HG02571 (cell line): ENCODE measurements around the gene IRGC.
"Not testable (repeated sequence)": the region's sequence is repeated elsewhere in the genome, so short reads cannot be mapped to it uniquely, and the experiment has no call there.

ENCODE experiments used
- ATAC-seq: cut with Tn5 transposase; IDR thresholded peaks from one replicate; pipeline ENCODE4 v1.9.1; 2021; ENCODE audit warnings: mild to moderate bottlenecking, moderate library complexity; ENCODE audit not compliant: unreplicated experiment

IRGC gene

DNA sequence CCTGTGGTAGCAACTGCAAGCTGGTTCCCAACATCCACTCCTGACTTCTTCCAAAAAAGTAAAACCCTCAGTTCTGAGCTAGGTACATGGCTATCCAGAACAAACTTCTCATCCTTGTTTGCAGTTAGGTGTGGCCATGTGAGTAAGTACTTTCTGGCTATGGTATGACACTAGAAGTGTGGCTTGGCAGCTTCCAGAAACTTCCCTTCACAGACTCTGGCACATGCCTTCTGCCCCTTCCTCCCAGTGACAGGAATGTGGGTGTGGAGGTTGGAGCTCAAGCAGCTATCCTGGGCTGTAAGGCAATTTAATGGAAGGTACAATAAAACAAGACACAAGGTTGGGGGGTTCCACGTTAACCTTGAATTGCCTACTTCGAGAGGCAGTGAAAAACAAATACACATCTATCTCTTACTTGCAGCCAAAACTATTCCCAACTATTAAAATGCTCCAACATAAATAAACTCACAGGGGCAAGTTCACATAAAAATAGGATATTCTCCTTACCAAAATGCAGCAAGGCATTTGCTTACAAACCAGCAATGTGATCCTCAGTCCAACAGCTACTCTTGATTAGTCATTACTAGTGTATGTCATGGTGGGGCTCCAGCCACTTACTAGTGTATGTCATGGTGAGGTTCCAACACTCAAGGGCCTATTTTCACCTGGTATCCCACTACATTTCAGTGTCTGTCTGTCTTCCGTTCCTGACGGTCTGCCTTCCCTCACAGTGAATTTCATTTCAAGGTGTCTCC lies 35.8 kb downstream of the IRGC start:
- no peak for ATAC-seq

DNA sequence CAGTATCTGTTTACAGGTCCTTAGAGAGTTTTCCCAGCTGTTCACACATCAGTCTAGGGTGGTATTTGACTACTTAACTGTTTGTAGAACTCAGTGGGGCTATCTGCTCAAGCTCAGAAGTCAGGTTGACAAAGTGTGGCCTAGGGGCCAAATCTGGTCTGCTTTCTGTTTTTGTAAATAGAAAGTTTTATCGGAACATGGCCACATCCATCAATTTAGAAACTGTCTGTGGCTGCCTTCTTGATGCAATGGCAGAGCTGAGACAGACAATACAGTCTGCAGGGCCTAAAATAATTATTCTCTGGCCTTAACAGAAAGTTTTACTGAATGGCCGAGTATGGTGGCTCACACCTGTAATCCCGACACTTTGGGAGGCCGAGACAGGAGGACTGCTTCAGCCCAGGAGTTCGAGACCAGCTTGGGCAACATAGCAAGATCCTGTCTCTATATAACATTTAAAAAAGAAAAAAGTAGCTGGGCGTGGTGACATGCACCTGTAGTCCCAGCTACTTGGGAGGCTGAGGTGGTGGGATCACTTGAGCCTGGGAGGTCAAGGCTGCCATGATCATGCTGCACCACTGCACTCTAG lies 36.5 kb downstream of the IRGC start:
- no peak for ATAC-seq

DNA sequence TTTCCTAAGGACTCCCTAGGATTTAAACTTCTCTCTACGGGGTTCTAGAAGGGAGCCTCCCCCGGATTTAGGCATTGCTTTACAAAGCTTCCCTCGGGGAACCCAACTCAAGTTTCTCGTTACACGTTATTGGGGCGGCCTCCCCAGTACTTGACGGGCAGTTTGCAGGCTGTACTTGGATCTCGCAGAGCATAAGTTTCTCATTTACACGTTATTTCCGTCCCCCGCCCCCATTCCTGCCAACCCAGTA lies 38.3 kb downstream of the IRGC start:
- ATAC-seq: no peak

DNA sequence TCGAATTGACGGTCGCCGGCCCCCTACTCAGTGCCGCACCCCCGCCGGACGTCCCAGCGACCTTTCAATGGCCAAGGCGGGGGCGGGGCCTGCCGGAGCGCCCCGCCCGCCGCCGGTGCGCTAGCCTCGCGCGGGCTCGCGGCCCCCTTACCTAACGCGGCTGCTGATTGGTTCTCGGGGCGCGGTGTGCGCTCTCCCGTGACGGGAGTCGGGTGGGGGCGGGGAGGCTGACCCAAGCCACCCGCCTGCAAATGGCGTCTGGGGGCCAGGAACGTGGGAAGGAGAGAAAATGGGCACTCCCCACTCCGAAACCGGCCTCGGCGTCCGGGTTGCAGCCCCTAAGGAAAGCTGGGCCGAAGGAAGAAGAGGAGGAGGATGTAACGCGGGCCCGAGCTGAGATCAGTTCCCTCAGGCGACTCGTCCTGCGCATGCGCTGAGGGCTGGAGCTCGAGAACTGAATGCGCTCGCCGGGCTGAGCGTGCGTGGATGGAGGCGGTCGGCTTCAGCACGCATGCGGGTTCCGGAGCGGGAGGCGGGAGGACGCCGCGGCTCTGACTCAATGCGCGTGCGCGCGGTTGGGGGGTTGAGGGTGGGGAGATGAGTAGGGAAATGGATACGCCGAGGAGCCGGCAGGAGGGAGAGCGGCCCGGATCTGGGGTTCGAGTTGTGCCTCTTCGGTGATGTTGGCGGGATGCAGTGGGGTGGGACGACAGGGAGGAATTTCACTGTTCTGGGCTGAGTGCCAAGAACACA lies 38.8 kb downstream of the IRGC start, which contains the start of gene SMG9:
SMG9 (minus strand) TSS at position 460 of the 753 bp plus-strand sequence. CDS start 4,221 bp downstream, outside the sequence.
- peak; percentile 55 for ATAC-seq

DNA sequence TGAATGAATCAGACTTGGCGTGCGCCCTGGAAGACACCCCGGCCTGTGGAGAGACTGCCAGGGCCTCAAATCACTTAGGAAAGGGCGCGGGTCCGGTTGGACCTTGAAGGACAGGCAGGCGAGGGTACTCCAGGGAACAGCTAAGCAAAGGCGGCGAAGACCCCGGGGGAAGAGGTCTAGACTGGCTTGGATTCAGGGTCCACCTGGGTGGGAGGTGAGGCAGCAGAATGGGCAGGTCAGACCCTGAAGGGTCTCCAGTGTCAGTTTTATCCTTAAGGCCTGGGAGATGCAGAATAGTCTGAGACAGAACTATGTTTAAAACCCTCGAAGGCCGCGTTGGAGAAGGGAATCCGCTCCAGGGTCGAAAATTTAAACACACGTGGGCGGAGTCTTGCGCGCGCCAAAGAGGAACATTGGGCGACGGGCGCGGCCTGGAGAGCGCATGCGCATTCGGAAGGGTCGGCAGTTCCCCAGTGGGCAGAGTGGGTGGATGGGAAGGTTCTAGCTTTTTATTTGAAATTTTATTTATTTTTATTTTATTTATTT lies 39.5 kb downstream of the IRGC start:
- no peak for ATAC-seq

DNA sequence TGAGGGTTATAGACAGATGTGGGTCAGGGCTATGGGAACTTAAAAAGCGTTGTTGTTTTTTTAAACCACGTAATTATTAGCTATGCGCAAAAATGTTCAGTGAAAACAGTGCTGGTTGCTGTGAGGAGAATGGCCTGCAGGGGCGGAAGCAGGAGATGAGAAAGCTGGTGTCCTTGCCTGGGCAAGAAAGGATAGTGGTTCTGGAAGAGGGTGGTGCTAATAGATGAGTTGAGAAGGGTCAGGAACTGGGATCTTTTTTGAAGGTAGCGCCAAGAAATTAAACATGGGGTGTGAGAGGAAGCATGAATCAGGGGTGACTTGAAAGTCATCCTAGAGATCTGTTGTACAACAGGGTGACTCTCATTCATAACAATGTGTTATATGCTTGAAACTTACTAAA lies 43.6 kb downstream of the IRGC start:
- no peak for ATAC-seq

DNA sequence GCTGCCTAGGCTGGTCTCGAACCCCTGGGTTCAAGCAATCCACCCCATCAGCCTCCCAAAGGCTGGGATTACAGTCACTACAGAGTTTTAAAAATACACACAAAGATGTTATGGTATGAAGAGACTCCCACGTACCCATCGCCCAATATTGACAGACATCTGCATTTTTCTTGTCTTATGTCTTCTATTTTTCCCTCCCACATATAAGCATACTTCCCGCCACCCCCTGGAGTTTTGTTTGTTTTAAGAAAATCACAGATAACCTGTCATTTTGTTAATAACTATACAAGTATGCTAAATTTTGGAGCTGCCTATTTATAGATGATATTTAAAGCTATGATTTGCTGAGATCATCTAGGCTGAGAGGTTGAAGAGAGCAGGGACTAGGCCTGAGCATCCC lies 45.1 kb downstream of the IRGC start:
- ATAC-seq: no peak

DNA sequence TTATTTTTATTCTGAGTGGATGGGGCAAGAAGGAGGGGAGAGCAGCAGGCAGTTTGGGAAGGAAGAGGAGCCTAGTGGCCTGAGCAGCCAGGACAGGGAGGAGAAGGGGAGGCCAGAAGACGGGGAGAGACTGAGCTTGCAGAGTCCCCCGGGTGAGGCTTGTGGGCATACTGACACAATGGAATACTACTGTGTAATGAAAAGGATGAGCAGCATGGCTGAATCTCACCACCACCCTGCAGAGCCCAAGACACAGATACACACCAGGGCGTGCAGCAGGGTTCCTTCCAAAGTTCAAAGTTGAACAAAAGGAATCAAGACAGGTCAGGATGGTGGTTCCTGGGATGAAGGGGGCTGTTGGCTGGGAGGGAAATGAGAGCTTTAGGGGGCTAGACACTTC lies 46.9 kb downstream of the IRGC start:
- ATAC-seq: no peak

DNA sequence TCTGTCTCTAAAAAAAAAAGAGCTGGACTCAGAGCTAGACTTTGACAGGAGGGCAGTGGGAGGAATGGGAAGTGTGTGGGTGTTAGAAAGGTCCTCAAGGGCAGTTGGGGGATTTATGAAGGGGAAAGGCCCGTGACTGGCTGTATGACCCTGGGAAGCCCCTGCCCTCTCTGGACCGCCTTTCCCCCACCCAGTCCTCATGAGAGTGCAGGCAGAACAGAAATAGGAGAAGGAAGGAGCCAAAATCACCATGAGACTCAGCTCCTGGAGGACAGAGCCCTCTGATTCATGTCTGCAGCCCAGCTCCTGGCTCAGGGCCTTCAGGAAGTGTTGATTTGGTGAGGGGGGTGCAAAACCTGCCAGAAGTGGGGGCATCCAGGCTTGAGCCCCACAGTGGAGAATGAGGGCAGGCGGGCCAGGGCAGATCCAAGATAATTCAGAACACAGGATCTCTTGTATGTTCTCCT lies 47.6 kb downstream of the IRGC start:
- no peak for ATAC-seq

DNA sequence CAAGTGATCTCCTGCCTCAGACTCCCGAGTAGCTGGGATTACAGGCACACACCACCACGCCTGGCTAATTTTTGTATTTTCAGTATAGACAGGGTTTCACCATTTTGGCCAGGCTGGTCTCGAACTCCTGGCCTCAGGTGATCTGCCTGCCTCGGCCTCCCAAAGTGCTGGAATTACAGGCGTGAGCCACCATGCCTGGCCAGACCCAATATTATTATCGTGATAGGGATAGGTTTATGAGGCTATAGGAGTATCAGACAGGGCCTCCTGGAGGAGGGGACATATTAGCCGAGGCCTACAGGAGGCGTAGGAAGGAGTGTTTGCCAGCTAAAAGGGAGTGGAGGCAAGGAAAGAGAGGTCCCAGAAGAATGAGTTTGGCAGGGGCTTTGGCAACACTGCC lies 48.8 kb downstream of the IRGC start:
- not testable (repeated sequence) for ATAC-seq

DNA sequence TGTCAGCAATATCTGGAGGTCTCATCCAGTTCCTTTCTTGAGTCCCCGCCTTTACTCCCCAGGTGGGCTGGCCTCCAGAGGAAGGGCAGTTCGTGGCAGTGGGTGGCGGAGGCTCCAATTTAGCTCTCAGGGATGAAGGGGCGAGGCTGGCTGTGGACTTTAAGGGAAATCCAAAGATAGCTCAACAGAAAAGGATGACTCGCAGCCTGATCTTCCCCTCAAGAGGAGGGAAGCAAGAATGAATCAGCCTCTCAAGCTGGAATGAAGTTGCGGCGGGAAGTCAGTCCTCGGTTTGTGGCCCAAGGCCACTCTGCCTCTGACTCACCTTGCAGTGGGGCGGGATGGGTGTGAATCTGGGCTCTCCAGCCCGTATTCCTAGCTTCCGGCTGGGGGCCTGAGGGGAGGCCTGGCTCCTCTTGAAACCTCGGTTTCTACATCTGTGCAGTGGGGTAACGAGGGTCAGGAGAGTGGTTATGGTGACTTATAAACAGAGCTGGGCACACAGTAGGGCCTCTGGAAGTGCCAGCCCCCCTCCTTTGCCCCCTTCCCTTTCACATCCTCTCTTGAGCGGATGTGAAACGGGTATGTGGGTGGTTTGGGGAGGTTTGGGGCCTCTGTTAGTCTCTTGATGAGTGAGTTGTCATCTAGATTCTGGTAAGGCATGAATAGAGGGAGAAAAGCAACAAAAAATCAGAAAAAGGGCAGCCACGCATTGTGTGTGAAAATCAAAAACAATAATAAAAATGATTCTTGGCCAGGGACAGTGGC lies 49.4 kb downstream of the IRGC start:
- peak; percentile 57 for ATAC-seq

DNA sequence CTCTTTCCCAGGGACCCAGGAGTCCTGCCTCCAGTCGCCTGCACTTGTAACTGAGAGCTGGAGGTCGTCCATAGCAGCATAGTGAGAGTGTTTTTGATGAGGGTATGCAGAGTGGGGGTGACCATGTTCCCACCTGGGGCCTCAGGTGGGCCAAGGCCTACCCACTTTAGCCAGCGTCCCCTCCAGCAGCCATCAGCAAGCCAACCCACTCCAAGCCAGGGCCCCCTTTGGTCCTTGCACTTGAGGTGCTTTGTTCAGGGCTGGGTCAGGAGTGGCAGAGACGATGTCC lies 50.8 kb downstream of the IRGC start:
- no peak for ATAC-seq

DNA sequence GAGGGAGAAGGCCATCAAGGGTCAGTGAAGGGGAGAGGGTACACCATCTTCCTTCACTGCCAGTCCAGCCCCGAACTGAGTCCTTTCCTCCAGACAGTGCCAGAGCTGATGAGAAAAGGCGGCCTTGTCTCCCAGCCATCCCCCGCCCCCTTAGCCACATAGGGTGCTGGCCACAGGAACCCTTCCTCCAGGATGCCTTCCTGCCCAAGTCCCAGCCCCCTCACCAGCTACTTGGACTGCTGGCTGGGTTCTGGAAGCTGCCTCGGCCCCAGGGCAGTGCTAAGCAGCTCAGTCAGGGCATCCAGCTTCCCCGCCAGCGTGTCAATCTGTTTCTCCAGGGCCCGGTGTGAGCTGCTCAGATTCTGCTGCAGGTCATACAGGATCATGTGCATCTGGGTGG lies 51.4 kb downstream of the IRGC start:
- no peak for ATAC-seq

DNA sequence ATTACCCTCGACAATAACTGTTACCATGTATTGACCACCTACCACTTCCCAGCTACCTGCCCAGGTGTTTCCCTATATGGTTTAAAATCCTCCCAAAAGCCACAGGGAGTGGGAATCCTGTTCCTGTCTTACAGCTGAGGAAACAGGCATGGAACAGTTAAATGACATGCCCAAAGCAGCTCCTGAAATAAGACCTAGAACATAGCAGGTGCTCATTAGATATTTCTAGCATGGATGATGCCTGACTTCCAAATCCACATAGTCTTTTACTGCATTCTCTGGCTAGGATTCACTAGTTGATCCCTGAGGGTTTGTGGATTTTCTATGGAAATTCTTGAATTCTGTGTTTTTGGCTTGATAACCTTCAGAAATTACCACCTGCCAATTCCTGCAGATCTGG lies 51.9 kb downstream of the IRGC start:
- ATAC-seq: no peak

DNA sequence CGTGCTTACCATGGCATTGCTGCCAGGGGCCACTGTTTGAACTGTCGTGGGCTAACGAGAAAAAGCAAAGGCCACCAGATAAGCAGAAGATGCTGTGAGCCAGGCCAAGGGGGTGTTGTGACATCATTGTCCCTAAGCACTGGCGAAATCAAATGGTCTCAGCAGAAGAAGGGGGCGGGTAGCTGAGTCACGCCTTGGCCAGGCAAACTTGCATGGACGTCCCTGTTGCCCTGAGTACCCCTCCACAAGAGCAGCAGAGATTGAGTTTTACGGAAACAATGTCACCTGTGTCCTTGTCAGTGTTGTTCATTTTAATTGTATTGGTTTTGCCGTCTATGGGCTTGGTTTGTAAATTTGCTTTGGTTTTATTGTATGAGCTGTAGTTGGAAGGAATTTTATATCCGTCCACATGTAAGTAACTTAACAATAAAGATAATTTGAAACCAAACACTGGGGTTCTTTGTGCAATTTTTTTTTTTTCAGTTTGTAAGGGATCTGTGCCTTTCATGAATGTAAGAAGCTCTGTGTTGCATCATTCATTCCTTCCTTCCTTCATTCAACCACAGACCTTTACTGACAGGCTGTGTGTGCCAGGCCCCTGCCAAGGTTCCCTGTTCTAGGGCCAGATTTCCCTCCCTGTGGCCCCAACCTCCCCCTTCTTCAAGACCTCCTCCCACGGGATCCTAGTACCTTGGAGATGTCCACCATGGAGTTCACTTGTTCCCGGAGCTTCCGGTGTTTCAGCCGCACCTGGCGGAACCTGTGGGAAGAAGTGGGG lies 52.6 kb downstream of the IRGC start:
- no peak for ATAC-seq

DNA sequence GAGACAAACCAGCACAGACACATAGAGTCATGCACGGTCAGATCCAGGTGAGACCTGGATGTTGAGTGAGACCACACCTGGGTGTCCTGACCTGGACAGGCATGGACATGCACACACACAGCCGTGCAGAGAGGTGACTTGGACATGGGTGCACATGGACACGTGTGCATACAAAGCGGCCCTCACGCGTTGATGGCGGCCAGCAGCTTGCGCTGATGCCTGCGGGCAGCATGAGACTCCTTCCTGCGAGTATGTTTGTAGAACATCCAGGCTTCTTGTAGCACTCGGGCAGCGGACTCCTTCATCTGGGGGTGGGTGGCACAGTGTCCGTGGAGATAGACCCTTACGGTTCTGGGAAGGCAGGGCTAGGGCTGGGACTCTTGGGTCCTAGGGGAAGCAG lies 53.4 kb downstream of the IRGC start:
- ATAC-seq: no peak
